Measurements from ENCODE around the gene TMEM202. TPM values are rescaled to one million over a fixed set of nuclear protein-coding genes. Genes with fewer than 3 reads are reported as not detected.

TMEM202 gene
- total and polyA plus RNA-seq, 2 experiments from 2014 or later: not detected

DNA sequence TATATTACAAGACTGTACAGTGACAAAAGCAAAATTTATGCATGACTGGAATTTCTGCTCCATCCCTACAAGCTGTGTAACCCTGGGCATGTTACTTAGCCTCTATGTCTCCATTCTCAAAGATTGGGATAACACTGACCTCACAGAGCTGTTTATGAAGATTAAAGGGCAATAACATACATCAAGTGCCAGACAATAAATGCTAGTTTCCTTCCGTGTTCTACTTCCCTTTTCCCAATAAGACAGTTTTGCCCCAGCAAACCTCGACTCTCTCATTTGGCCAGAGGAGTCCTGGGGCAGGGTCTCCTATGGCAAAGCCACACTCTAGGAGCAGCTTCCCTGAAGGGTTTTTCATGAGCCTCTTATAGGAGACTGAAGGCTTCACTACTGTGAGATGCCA lies 29.8 kb upstream of the TMEM202 start:
- DNase-seq (ENCODE audit: low spot score) (no peak), ATAC-seq (no peak)
- Mint-ChIP-seq H3K4me3 (no peak overlapping the region), H3K27me3 (ENCODE audit: insufficient read depth, low read depth, poor library complexity) (no peaks in the 10 kb centered on the region), H3K27ac (no peak overlapping the region), H3K36me3 (ENCODE audit: low read depth) (no peaks in the 10 kb centered on the region; the same call in 2 of the 3 replicates), H3K4me1 (no peaks in the 10 kb centered on the region), H3K9me3 (no peaks in the 10 kb centered on the region; the same call in 2 of the 3 replicates)
- Histone ChIP-seq H3F3A (replicated peaks; ENCODE audit: low read depth) (no peaks in the 10 kb centered on the region), H4K20me1 (replicated peaks; ENCODE audit: insufficient read depth) (peaks cover 9% of the 10 kb centered on the region; the same call in 1 of the 2 replicates), H3K4me2 (no peak overlapping the region), H3K27me3 (ENCODE audit: insufficient read depth) (no peaks in the 10 kb centered on the region), H3K27ac (ENCODE audit: low read depth) (no peak overlapping the region), H3K4me1 (ENCODE audit: insufficient read depth) (no peaks in the 10 kb centered on the region), H3K79me2 (replicated peaks; ENCODE audit: insufficient read depth) (peaks cover 36% of the 10 kb centered on the region), H2AFZ (no peak overlapping the region), H3K4me3 (no peak overlapping the region), H3K36me3 (ENCODE audit: insufficient read depth) (no peaks in the 10 kb centered on the region), H3K9me2 (ENCODE audit: insufficient read depth) (no peaks in the 10 kb centered on the region)
- TF ChIP-seq, protein P1, sequence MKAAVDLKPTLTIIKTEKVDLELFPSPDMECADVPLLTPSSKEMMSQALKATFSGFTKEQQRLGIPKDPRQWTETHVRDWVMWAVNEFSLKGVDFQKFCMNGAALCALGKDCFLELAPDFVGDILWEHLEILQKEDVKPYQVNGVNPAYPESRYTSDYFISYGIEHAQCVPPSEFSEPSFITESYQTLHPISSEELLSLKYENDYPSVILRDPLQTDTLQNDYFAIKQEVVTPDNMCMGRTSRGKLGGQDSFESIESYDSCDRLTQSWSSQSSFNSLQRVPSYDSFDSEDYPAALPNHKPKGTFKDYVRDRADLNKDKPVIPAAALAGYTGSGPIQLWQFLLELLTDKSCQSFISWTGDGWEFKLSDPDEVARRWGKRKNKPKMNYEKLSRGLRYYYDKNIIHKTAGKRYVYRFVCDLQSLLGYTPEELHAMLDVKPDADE (IDR thresholded peaks at IDR 0.05): no peak
- TF ChIP-seq, protein P2, sequence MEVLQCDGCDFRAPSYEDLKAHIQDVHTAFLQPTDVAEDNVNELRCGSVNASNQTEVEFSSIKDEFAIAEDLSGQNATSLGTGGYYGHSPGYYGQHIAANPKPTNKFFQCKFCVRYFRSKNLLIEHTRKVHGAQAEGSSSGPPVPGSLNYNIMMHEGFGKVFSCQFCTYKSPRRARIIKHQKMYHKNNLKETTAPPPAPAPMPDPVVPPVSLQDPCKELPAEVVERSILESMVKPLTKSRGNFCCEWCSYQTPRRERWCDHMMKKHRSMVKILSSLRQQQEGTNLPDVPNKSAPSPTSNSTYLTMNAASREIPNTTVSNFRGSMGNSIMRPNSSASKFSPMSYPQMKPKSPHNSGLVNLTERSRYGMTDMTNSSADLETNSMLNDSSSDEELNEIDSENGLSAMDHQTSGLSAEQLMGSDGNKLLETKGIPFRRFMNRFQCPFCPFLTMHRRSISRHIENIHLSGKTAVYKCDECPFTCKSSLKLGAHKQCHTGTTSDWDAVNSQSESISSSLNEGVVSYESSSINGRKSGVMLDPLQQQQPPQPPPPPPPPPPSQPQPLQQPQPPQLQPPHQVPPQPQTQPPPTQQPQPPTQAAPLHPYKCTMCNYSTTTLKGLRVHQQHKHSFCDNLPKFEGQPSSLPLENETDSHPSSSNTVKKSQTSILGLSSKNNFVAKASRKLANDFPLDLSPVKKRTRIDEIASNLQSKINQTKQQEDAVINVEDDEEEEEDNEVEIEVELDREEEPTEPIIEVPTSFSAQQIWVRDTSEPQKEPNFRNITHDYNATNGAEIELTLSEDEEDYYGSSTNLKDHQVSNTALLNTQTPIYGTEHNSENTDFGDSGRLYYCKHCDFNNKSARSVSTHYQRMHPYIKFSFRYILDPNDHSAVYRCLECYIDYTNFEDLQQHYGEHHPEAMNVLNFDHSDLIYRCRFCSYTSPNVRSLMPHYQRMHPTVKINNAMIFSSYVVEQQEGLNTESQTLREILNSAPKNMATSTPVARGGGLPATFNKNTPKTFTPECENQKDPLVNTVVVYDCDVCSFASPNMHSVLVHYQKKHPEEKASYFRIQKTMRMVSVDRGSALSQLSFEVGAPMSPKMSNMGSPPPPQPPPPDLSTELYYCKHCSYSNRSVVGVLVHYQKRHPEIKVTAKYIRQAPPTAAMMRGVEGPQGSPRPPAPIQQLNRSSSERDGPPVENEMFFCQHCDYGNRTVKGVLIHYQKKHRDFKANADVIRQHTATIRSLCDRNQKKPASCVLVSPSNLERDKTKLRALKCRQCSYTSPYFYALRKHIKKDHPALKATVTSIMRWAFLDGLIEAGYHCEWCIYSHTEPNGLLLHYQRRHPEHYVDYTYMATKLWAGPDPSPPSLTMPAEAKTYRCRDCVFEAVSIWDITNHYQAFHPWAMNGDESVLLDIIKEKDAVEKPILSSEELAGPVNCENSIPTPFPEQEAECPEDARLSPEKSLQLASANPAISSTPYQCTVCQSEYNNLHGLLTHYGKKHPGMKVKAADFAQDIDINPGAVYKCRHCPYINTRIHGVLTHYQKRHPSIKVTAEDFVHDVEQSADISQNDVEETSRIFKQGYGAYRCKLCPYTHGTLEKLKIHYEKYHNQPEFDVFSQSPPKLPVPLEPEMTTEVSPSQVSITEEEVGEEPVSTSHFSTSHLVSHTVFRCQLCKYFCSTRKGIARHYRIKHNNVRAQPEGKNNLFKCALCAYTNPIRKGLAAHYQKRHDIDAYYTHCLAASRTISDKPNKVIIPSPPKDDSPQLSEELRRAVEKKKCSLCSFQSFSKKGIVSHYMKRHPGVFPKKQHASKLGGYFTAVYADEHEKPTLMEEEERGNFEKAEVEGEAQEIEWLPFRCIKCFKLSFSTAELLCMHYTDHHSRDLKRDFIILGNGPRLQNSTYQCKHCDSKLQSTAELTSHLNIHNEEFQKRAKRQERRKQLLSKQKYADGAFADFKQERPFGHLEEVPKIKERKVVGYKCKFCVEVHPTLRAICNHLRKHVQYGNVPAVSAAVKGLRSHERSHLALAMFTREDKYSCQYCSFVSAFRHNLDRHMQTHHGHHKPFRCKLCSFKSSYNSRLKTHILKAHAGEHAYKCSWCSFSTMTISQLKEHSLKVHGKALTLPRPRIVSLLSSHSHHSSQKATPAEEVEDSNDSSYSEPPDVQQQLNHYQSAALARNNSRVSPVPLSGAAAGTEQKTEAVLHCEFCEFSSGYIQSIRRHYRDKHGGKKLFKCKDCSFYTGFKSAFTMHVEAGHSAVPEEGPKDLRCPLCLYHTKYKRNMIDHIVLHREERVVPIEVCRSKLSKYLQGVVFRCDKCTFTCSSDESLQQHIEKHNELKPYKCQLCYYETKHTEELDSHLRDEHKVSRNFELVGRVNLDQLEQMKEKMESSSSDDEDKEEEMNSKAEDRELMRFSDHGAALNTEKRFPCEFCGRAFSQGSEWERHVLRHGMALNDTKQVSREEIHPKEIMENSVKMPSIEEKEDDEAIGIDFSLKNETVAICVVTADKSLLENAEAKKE (CRISPR knock-in tag; IDR thresholded peaks at IDR 0.05): no peak
- TF ChIP-seq NANOG (IDR thresholded peaks at IDR 0.05; ENCODE audit: borderline replicate concordance) (no peak), POLR2AphosphoS5 (IDR thresholded peaks at IDR 0.05; ENCODE audit: low read depth) (no peak)

DNA sequence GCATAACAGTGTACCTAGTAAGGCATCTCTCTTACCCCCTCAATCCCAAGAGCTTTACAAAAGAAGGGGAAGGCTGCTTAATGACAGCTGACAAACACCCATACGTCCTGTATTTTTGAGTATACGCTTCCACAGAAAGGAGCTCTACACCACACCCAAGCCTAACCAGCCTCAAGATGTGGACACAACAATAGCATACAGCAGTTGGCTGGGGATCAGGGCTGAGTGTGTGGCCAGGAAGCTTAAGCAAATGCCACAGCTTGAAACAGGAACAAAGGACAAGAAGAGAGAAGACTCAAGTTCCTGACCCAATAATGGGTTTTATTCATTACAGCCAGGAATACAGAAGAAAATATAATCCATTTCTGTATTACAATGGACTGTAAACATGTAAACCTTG lies 29.2 kb upstream of the TMEM202 start:
- Histone ChIP-seq H3K79me2 (replicated peaks; ENCODE audit: insufficient read depth) (peaks cover 41% of the 10 kb centered on the region), H3K36me3 (ENCODE audit: insufficient read depth) (no peaks in the 10 kb centered on the region), H3K4me2 (no peak overlapping the region), H3F3A (replicated peaks; ENCODE audit: low read depth) (no peaks in the 10 kb centered on the region), H3K4me3 (no peak overlapping the region), H3K9me2 (ENCODE audit: insufficient read depth) (no peaks in the 10 kb centered on the region), H3K27ac (ENCODE audit: low read depth) (no peak overlapping the region), H3K27me3 (ENCODE audit: insufficient read depth) (no peaks in the 10 kb centered on the region), H4K20me1 (replicated peaks; ENCODE audit: insufficient read depth) (peaks cover 9% of the 10 kb centered on the region; the same call in 1 of the 2 replicates), H3K4me1 (ENCODE audit: insufficient read depth) (no peaks in the 10 kb centered on the region), H2AFZ (no peak overlapping the region)
- no peak for DNase-seq (ENCODE audit: low spot score)
- ATAC-seq: no peak
- Mint-ChIP-seq H3K9me3 (no peaks in the 10 kb centered on the region; the same call in 2 of the 3 replicates), H3K27ac (no peak overlapping the region), H3K36me3 (ENCODE audit: low read depth) (no peaks in the 10 kb centered on the region; the same call in 2 of the 3 replicates), H3K4me3 (no peak overlapping the region), H3K4me1 (no peaks in the 10 kb centered on the region), H3K27me3 (ENCODE audit: insufficient read depth, low read depth, poor library complexity) (no peaks in the 10 kb centered on the region)
- TF ChIP-seq ZNF331 (CRISPR knock-in tag; IDR thresholded peaks at IDR 0.05; ENCODE audit: low read depth): no peak
- TF ChIP-seq, protein P3, sequence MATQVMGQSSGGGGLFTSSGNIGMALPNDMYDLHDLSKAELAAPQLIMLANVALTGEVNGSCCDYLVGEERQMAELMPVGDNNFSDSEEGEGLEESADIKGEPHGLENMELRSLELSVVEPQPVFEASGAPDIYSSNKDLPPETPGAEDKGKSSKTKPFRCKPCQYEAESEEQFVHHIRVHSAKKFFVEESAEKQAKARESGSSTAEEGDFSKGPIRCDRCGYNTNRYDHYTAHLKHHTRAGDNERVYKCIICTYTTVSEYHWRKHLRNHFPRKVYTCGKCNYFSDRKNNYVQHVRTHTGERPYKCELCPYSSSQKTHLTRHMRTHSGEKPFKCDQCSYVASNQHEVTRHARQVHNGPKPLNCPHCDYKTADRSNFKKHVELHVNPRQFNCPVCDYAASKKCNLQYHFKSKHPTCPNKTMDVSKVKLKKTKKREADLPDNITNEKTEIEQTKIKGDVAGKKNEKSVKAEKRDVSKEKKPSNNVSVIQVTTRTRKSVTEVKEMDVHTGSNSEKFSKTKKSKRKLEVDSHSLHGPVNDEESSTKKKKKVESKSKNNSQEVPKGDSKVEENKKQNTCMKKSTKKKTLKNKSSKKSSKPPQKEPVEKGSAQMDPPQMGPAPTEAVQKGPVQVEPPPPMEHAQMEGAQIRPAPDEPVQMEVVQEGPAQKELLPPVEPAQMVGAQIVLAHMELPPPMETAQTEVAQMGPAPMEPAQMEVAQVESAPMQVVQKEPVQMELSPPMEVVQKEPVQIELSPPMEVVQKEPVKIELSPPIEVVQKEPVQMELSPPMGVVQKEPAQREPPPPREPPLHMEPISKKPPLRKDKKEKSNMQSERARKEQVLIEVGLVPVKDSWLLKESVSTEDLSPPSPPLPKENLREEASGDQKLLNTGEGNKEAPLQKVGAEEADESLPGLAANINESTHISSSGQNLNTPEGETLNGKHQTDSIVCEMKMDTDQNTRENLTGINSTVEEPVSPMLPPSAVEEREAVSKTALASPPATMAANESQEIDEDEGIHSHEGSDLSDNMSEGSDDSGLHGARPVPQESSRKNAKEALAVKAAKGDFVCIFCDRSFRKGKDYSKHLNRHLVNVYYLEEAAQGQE (IDR thresholded peaks at IDR 0.05; ENCODE audit: unreplicated experiment): no peak
